GM21717 (cell line): ENCODE data around the gene MLLT10.
A peak's percentile ranks its signal among the peaks of the same experiment; 100 is the strongest.

Experiments
- ATAC-seq: cut with Tn5 transposase; IDR thresholded peaks from one replicate; pipeline ENCODE4 v1.9.1; 2021; ENCODE audit warnings: mild to moderate bottlenecking, moderate library complexity; ENCODE audit not compliant: unreplicated experiment

Gene MLLT10

GRCh38 chr10:21516242-21517131 lies 17.5 kb upstream of the MLLT10 start:
- peak; percentile 60 for ATAC-seq

- peak; percentile 54 for ATAC-seq
Observed at GRCh38 chr10:21517134-21518031, 16.6 kb upstream of the MLLT10 start.

DNA sequence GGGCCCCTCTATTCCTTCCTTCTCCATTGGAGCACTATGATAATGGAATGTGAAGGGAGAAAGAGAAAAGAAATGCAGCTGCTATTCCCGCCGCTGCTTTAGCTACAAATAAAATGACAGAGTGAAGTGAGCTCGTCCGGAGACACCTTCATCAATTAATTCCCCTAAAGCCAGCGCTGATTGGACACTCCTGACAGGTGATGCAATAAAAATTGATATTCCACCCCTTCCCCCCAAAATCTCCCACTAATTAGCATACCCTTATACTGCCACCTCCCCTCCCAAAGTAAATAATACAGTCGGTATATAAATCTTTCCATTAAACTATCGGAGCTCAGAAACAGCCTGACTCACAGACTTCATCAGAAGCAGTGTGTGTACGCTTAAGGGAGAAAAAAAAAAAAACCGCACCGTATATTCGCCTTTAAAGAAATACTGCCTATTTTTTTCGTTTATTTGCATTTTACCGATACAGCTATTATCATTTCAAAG lies 15.8 kb upstream of the MLLT10 start:
- no peak for ATAC-seq

- no peak for ATAC-seq
Observed at GRCh38 chr10:21518641-21519396, 15.2 kb upstream of the MLLT10 start.

DNA sequence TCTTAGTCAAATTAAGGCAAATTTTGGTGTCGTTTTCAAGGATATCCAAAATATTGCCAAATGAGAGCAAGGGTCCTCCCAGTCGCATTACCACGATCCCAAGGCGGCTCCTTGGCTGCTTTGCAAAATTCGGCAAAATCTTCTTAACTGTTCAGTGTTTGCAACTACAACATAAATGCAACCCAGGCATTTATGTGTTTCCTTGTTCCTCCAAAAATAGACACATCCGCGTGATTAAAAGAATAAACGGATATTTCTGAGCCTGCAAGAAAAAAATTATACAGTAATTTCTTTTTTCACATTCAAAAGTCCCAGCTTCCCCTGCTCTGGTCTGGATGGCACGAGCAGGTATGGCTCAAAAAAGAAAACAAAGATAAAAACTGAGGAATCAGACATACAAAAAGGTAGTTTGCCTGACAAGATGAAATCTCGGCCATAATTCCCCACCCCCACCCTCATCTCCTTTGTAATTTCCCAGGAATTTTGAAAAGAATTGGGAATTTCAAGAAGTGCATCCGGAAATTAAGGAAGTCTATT lies 14.6 kb upstream of the MLLT10 start:
- no peak for ATAC-seq

DNA sequence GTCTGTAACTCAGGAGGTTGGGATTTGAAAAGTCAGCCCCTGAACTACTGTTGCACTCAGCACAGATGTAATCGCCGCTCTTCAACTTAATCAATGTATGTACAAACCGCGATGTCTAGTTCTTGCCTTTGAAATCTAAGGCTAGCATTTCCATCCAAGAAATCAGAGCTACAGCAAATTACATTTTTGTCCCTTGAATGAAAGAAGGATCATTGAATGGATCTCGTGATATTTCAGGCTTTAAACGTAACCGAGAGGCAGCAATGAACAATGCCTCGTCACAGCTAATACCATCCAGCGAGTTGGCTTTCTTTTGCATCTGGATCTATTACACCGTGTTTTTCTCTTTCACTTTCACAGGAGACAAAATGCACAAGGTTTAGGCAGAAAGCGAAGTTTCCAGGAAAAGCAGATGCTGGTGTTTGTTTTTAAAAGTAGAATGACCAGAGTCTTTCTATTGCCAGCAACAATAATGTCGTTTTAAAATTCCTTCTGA lies 14.0 kb upstream of the MLLT10 start:
- peak; percentile 51 for ATAC-seq

- ATAC-seq = no peak
Observed at GRCh38 chr10:21520509-21520908, 13.5 kb upstream of the MLLT10 start.

DNA sequence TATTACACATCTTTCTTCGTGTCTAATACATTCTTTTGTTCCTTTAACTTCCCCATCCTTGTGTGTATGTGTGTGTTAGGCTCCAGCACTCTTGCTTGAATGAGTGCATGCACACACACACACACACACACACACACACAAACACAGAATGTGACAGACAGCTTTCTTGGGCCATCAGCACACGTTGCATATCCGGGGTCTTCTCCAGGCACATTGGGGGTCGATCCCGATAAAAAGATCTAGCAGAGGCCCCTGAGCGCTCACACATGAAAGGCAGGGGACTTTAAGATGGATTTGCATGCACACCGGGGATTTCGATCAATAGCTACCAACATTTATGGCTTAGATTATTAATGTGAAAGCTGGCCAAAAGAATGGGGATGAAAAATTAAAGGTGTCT lies 13.1 kb upstream of the MLLT10 start:
- no peak for ATAC-seq

GRCh38 chr10:21521751-21522533 lies 12.1 kb upstream of the MLLT10 start:
- no peak for ATAC-seq

- no peak for ATAC-seq
Observed at GRCh38 chr10:21522631-21523406, 11.2 kb upstream of the MLLT10 start.

GRCh38 chr10:21523557-21524008 lies 10.4 kb upstream of the MLLT10 start:
- ATAC-seq = no peak

DNA sequence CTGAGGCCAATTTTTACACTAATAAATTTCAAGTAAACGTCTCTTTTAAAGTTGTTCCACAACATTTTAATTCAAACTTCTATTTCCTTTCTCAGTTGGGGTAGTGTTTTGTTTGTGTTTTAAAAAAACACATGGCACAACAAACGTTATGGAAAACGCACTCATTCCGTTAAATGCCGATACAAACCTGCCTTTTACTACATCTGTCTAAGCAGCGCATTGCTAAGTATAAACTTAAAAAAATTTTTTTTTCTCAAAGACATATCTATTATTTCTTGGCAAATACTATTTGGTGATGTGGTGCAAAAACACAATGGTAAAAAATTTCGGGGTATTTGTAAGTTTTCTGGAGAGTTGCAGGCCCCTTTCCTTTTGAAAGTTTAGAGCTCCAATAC lies 9.9 kb upstream of the MLLT10 start:
- ATAC-seq = no peak

DNA sequence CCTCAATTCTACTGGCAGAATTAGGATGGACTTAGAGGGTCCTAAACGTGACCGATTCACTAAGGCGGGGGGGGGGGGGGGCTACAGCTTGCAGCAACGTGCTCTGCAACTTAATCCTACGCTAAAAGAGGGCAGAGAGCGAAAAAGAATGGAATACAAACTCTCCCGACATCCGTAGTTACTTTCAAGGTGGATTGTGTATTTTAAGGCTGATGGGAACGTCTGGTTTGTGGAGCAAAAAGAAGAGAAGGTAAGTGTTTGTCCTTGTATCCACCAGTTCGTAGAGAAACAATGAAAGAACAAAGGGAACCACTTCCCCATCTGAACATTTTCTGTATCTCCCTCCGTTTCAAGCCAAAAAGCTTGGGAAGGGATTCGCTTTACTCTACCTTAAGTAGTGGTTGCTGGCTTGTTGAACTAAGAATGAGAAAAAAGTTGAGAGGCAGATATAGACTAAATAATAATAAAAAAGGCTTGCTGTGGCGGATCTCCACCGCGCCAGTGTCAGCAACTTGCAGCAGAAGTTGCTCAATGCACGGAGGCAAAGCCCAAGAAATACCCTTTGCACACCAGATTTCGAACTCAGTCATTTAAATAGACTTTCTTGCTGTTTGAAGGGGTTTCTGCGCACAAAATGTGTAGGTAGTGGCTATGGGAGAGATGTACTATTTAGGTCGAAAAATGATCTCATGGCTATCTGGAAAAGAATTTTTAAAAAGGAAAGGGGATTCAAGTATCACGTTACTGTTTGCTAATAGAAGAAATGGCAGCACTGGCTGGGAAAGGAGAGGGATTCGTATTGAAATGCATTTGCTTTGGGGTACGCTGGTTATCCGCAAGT lies 9.3 kb upstream of the MLLT10 start:
- ATAC-seq = no peak

- ATAC-seq = peak; percentile 54
Observed at GRCh38 chr10:21525367-21526187, 8.5 kb upstream of the MLLT10 start, which contains the start of gene SKIDA1. Gene SKIDA1, minus strand, starts transcription at chr10:21525682. Its CDS starts 7,860 bp downstream, at chr10:21517822.

GRCh38 chr10:21526188-21526859 lies 7.7 kb upstream of the MLLT10 start:
- peak; percentile 31 for ATAC-seq

GRCh38 chr10:21526860-21527597 lies 7.0 kb upstream of the MLLT10 start:
- peak; percentile 29 for ATAC-seq
